SK-N-SH (cell line): ENCODE measurements around the gene CDH15. TPM values are rescaled to one million over a fixed set of nuclear protein-coding genes. Genes with fewer than 3 reads are reported as not detected.

Source experiments
- CTCF ChIA-PET: fragments of 300-600, 350-600 bp; formaldehyde crosslinking; extraction: SDS; loops from one replicate; lab custom pipeline; 2021; lab: Yijun Ruan, JAX
- POLR2A ChIA-PET: fragments of 350-600 bp; sonication (Branson Sonifier 250); formaldehyde crosslinking; extraction: SDS; loops from one replicate; lab custom pipeline; 2020; ENCODE audit warnings: antibody characterized with exemption, inconsistent platforms; lab: Yijun Ruan, JAX
- DNase-seq: peaks from one replicate; pipeline ENCODE4 v3.0.0; 2012
- H2AFZ ChIP-seq: fragments of 200-600 bp; sonication (generic); 2 replicates; pipeline ENCODE4 v1.8.1; 2016; ENCODE audit warnings: antibody characterized with exemption, mild to moderate bottlenecking, low read depth
- H3F3A ChIP-seq: fragments of 200-600 bp; sonication (generic); replicated peaks from 2 replicates; pipeline ENCODE3; 2016; ENCODE audit warnings: antibody characterized with exemption, mild to moderate bottlenecking; ENCODE audit not compliant: insufficient read depth
- H3K27ac ChIP-seq, 2 experiments: fragments of 200-500 bp in 1 of 2; fragments of 200-600 bp in 1 of 2; sonication (Bioruptor generic) in 1 of 2; sonication (generic), shearing (Covaris generic) in 1 of 2; 2 replicates each; pipeline versions ENCODE4 v1.5.1 to v1.6.1; 2014 to 2016; ENCODE audit warnings: low read depth in 2 of 2, inconsistent platforms in 1 of 2, low read length in 1 of 2, mild to moderate bottlenecking in 1 of 2, mixed read lengths in 1 of 2
- H3K27me3 ChIP-seq: fragments of 200-600 bp; sonication (generic), shearing (Covaris generic); 2 replicates; pipeline ENCODE4 v1.6.1; 2016; ENCODE audit warnings: mixed run types; ENCODE audit not compliant: insufficient read depth
- H3K36me3 ChIP-seq, 2 experiments: fragments of 200-500 bp in 1 of 2; fragments of 200-600 bp in 1 of 2; sonication (Bioruptor generic) in 1 of 2; sonication (generic) in 1 of 2; replicated peaks in 1 of 2; 2 replicates each; pipeline versions ENCODE3 to v1.5.1; 2014 to 2016; ENCODE audit warnings: low read length in 1 of 2, mild to moderate bottlenecking in 1 of 2; ENCODE audit not compliant: insufficient read depth in 2 of 2, control insufficient read depth in 1 of 2
- H3K4me1 ChIP-seq, 2 experiments: fragments of 200-500 bp in 1 of 2; fragments of 200-600 bp in 1 of 2; sonication (Bioruptor generic) in 1 of 2; sonication (generic), shearing (Covaris generic) in 1 of 2; 2 replicates each; pipeline versions ENCODE4 v1.5.1 to v1.6.1; 2014 to 2016; ENCODE audit warnings: low read depth in 1 of 2, low read length in 1 of 2, mixed run types in 1 of 2; ENCODE audit not compliant: insufficient read depth in 2 of 2, control insufficient read depth in 1 of 2
- H3K4me2 ChIP-seq: fragments of 200-600 bp; sonication (generic), shearing (Covaris generic); 2 replicates; pipeline ENCODE4 v1.6.1; 2017; ENCODE audit warnings: mixed run types
- H3K4me3 ChIP-seq, 2 experiments: fragments of 200-500 bp in 1 of 2; fragments of 200-600 bp in 1 of 2; sonication (Bioruptor generic) in 1 of 2; sonication (generic), shearing (Covaris generic) in 1 of 2; 2 replicates each; pipeline versions ENCODE4 v1.5.1 to v1.8.1; 2014 to 2016; ENCODE audit warnings: low read depth in 2 of 2, inconsistent platforms in 1 of 2, low read length in 1 of 2, mild to moderate bottlenecking in 1 of 2, mixed read lengths in 1 of 2, moderate library complexity in 1 of 2
- H3K79me2 ChIP-seq: fragments of 200-600 bp; sonication (generic); 2 replicates; pipeline ENCODE4 v1.8.1; 2017; ENCODE audit warnings: mild to moderate bottlenecking; ENCODE audit not compliant: insufficient read depth
- H3K9ac ChIP-seq: fragments of 200-600 bp; sonication (generic); 2 replicates; pipeline ENCODE4 v1.6.1; 2017; ENCODE audit warnings: mixed run types
- H3K9me2 ChIP-seq: fragments of 200-600 bp; sonication (generic); 2 replicates; pipeline ENCODE4 v1.6.1; 2017; ENCODE audit warnings: mixed run types
- H3K9me3 ChIP-seq: fragments of 200-600 bp; sonication (generic); 2 replicates; pipeline ENCODE4 v1.6.1; 2017; ENCODE audit warnings: mixed run types, mild to moderate bottlenecking, moderate library complexity
- H4K20me1 ChIP-seq: fragments of 200-600 bp; sonication (generic); 2 replicates; pipeline ENCODE4 v1.6.1; 2017; ENCODE audit warnings: mild to moderate bottlenecking, mixed run types; ENCODE audit not compliant: insufficient read depth
- CHD2 ChIP-seq: fragments of 150-350 bp; IDR thresholded peaks from 2 replicates; pipeline ENCODE4 v1.6.1; 2018; ENCODE audit warnings: low read length; ENCODE audit not compliant: partially characterized antibody
- CTCF ChIP-seq: fragments of 200-600 bp; sonication (generic); IDR thresholded peaks from 2 replicates; pipeline ENCODE4 v1.6.1; 2017; ENCODE audit warnings: antibody characterized with exemption, mild to moderate bottlenecking, moderate library complexity
- FOXJ3 ChIP-seq: sonication (generic); formaldehyde crosslinking; IDR thresholded peaks from 2 replicates; pipeline ENCODE4 v1.5.1; 2020; ENCODE audit warnings: mild to moderate bottlenecking, missing genetic modification reagents
- FOXM1 ChIP-seq: IDR thresholded peaks from 2 replicates; pipeline ENCODE4 v1.4.0; 2012; ENCODE audit warnings: low read depth, mild to moderate bottlenecking
- GABPA ChIP-seq: IDR thresholded peaks from 2 replicates; pipeline ENCODE4 v1.4.0; 2012; ENCODE audit warnings: low read depth, mild to moderate bottlenecking
- POLR2AphosphoS5 ChIP-seq: IDR thresholded peaks from 2 replicates; pipeline ENCODE4 v1.6.1; 2012; ENCODE audit warnings: low read depth, low read length
- SMC3 ChIP-seq: IDR thresholded peaks from 2 replicates; pipeline ENCODE4 v1.6.1; 2012; ENCODE audit warnings: low read depth, low read length, improper control_type of control experiment
- TCF12 ChIP-seq: IDR thresholded peaks from 2 replicates; pipeline ENCODE4 v1.4.0; 2012
- WGBS: methylation state at CpG from one replicate; pipeline ENCODE4 v1.1.6; 2017; ENCODE audit warnings: low lambda C conversion rate; 5-methylcytosine and 5-hydroxymethylcytosine counted together
- polyA plus RNA-seq, 3 experiments: library from polyadenylated mRNA; depleted of rRNA; stranded (reverse); fragments of >200 nt; gene quantifications; 2 replicates each; pipeline ENCODE4 v1.2.3, GENCODE V29; 2012
- TF ChIP-seq, protein P1 (sequence below): fragments of 150-350 bp; IDR thresholded peaks from 2 replicates; pipeline ENCODE4 v1.6.1; 2016; ENCODE audit warnings: mild to moderate bottlenecking, low read depth, low read length
- TF ChIP-seq, protein P2 (sequence below): IDR thresholded peaks from 2 replicates; pipeline ENCODE4 v1.4.0; 2012; ENCODE audit warnings: low read depth, borderline replicate concordance
- TF ChIP-seq, protein P3 (sequence below): IDR thresholded peaks from 2 replicates; pipeline ENCODE4 v1.4.0; 2012; ENCODE audit warnings: low read depth, borderline replicate concordance

CDH15 gene
- polyA plus RNA-seq, 1 of the 3 experiments (the other 2 are of a cell fraction) = 0.03 TPM

- H3K4me2 ChIP-seq = no peak overlapping the region
- DNase-seq = no peak
- H3K4me1 ChIP-seq = peaks cover 0 to 59% of the 10 kb centered on the region in 2 experiments; a peak in 1 of 4 replicates
- H4K20me1 ChIP-seq = no peaks in the 10 kb centered on the region
- H3K4me3 ChIP-seq = no peak overlapping the region
- no peaks in the 10 kb centered on the region for H3K9me2 ChIP-seq
- ChIA-PET POLR2A (no interaction called here), CTCF (no interaction called here)
- peaks cover 11% of the 10 kb centered on the region for H3F3A ChIP-seq
- no peaks in the 10 kb centered on the region for H3K9me3 ChIP-seq
- no peak overlapping the region for H3K9ac ChIP-seq
- H3K79me2 ChIP-seq = no peaks in the 10 kb centered on the region
- WGBS = 93% methylated on average over 36 of the region's 41 CpGs
- peak overlapping the region in 1 of 2 experiments; percentile 1; a peak in 1 of 4 replicates for H3K27ac ChIP-seq
- TF ChIP-seq POLR2AphosphoS5 (no peak), FOXM1 (no peak), FOXJ3 (no peak), TCF12 (no peak), GABPA (no peak), CTCF (no peak), CHD2 (no peak), SMC3 (no peak)
- TF ChIP-seq, protein P1, sequence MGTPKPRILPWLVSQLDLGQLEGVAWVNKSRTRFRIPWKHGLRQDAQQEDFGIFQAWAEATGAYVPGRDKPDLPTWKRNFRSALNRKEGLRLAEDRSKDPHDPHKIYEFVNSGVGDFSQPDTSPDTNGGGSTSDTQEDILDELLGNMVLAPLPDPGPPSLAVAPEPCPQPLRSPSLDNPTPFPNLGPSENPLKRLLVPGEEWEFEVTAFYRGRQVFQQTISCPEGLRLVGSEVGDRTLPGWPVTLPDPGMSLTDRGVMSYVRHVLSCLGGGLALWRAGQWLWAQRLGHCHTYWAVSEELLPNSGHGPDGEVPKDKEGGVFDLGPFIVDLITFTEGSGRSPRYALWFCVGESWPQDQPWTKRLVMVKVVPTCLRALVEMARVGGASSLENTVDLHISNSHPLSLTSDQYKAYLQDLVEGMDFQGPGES = no peak
- TF ChIP-seq, protein P2, sequence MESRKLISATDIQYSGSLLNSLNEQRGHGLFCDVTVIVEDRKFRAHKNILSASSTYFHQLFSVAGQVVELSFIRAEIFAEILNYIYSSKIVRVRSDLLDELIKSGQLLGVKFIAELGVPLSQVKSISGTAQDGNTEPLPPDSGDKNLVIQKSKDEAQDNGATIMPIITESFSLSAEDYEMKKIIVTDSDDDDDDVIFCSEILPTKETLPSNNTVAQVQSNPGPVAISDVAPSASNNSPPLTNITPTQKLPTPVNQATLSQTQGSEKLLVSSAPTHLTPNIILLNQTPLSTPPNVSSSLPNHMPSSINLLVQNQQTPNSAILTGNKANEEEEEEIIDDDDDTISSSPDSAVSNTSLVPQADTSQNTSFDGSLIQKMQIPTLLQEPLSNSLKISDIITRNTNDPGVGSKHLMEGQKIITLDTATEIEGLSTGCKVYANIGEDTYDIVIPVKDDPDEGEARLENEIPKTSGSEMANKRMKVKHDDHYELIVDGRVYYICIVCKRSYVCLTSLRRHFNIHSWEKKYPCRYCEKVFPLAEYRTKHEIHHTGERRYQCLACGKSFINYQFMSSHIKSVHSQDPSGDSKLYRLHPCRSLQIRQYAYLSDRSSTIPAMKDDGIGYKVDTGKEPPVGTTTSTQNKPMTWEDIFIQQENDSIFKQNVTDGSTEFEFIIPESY = no peak
- TF ChIP-seq, protein P3, sequence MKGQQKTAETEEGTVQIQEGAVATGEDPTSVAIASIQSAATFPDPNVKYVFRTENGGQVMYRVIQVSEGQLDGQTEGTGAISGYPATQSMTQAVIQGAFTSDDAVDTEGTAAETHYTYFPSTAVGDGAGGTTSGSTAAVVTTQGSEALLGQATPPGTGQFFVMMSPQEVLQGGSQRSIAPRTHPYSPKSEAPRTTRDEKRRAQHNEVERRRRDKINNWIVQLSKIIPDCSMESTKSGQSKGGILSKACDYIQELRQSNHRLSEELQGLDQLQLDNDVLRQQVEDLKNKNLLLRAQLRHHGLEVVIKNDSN = no peak
- no peak overlapping the region for H2AFZ ChIP-seq
- H3K36me3 ChIP-seq = peaks cover 0 to 14% of the 10 kb centered on the region in 2 experiments
- H3K27me3 ChIP-seq = no peaks in the 10 kb centered on the region
These were observed 18.5 kb upstream of the CDH15 start for GRCh38 chr16:89152831-89153700.
